HCT116 (cell line): ENCODE results near the gene CAMKMT. TPM values are rescaled to one million over a fixed set of nuclear protein-coding genes. Genes with fewer than 3 reads are reported as not detected.

ENCODE experiments used
- ATAC-seq: fragments of 200-7000 bp; cut with Tn5 transposase; 2 replicates; pipeline ENCODE4 v1.9.1; 2020; ENCODE audit warnings: mild to moderate bottlenecking, moderate library complexity
- BruUV-seq: library from RNA; stranded (reverse); fragments of 400-500 nt; replicated peaks from 2 replicates; lab custom pipeline; 2021; lab: Mats Ljungman, UMichigan
- CTCF ChIA-PET: fragments of 300-600 bp; sonication (Branson Sonifier 250); formaldehyde crosslinking; loops from one replicate; lab custom pipeline; 2021; ENCODE audit warnings: antibody characterized with exemption; lab: Charles Lee
- POLR2A ChIA-PET: fragments of 300-600, 350-600 bp; sonication (Branson Sonifier 250); formaldehyde crosslinking; loops from one replicate; lab custom pipeline; 2021; ENCODE audit warnings: antibody characterized with exemption; lab: Charles Lee
- RAD21 ChIA-PET, 2 experiments: fragments of 300-600 bp; sonication (Branson Sonifier 250); formaldehyde crosslinking; loops; one replicate each; lab custom pipeline; 2023; ENCODE audit warnings: low total read pairs in 2 of 2; ENCODE audit not compliant: uncharacterized antibody in 2 of 2, unreplicated experiment in 2 of 2, low non-redundant PET in 1 of 2; lab: Charles Lee
- DNase-seq: peaks from one replicate; pipeline ENCODE4 v3.0.0-alpha.2; 2010; ENCODE audit warnings: low read depth, low spot score
- H2AFZ ChIP-seq: fragments of 200-600 bp; shearing (Covaris generic), sonication (generic); 2 replicates; pipeline ENCODE4 v1.6.1; 2017; ENCODE audit warnings: low read depth, mixed run types, mixed read lengths, antibody characterized with exemption, low read length; ENCODE audit not compliant: poor library complexity, severe bottlenecking
- H3K27ac ChIP-seq: 2 replicates; pipeline ENCODE4 v1.5.1; 2012; ENCODE audit warnings: low read depth, low read length
- H3K27me3 ChIP-seq: fragments of 200-600 bp; sonication (generic); 2 replicates; pipeline ENCODE4 v1.6.1; 2016; ENCODE audit warnings: mixed run types, low read length, mixed read lengths; ENCODE audit not compliant: insufficient read depth
- H3K36me3 ChIP-seq, 2 experiments: fragments of 200-500 bp in 1 of 2; fragments of 200-600 bp in 1 of 2; sonication (Bioruptor generic) in 1 of 2; sonication (generic) in 1 of 2; 2 replicates each; pipeline versions ENCODE4 v1.5.1 to v1.6.1; 2014 to 2016; ENCODE audit warnings: low read length in 2 of 2, inconsistent platforms in 1 of 2, mixed read lengths in 1 of 2, mixed run types in 1 of 2; ENCODE audit not compliant: insufficient read depth in 2 of 2, control insufficient read depth in 1 of 2
- H3K4me1 ChIP-seq, 2 experiments: fragments of 200-600 bp in 1 of 2; sonication (generic) in 1 of 2; 2 replicates each; pipeline versions ENCODE4 v1.5.1 to v1.6.1; 2012 to 2017; ENCODE audit warnings: low read length in 2 of 2, inconsistent platforms in 1 of 2, mild to moderate bottlenecking in 1 of 2, mixed read lengths in 1 of 2, mixed run types in 1 of 2, moderate library complexity in 1 of 2; ENCODE audit not compliant: insufficient read depth in 2 of 2, control insufficient read depth in 1 of 2
- H3K4me2 ChIP-seq: fragments of 200-600 bp; sonication (generic); 2 replicates; pipeline ENCODE4 v1.6.1; 2017; ENCODE audit warnings: mixed run types, low read length, mixed read lengths
- H3K4me3 ChIP-seq, 2 experiments: fragments of 200-600 bp in 1 of 2; sonication (generic) in 1 of 2; replicated peaks in 1 of 2; 2 replicates each; pipeline ENCODE4 v1.5.1; 2011 to 2016; ENCODE audit warnings: low read length in 2 of 2, control low read depth in 1 of 2, low read depth in 1 of 2, mild to moderate bottlenecking in 1 of 2, mixed read lengths in 1 of 2, mixed run types in 1 of 2
- H3K79me2 ChIP-seq: fragments of 200-600 bp; sonication (generic); 2 replicates; pipeline ENCODE4 v1.6.1; 2017; ENCODE audit warnings: mild to moderate bottlenecking, mixed run types, low read length, moderate library complexity, mixed read lengths; ENCODE audit not compliant: insufficient read depth
- H3K9ac ChIP-seq: fragments of 200-600 bp; sonication (generic); 2 replicates; pipeline ENCODE4 v1.6.1; 2016; ENCODE audit warnings: low read length, mixed read lengths
- H3K9me2 ChIP-seq: fragments of 200-600 bp; sonication (generic), shearing (Covaris generic); 2 replicates; pipeline ENCODE4 v1.6.1; 2017; ENCODE audit warnings: mixed run types, mild to moderate bottlenecking, moderate library complexity; ENCODE audit not compliant: insufficient read depth
- H3K9me3 ChIP-seq, 2 experiments: fragments of 200-500 bp in 1 of 2; fragments of 200-600 bp in 1 of 2; sonication (Bioruptor generic) in 1 of 2; sonication (generic) in 1 of 2; 2 replicates each; pipeline ENCODE4 v1.6.1; 2014 to 2017; ENCODE audit warnings: low read length in 2 of 2, mixed read lengths in 2 of 2, inconsistent platforms in 1 of 2, low read depth in 1 of 2, mild to moderate bottlenecking in 1 of 2, mixed run types in 1 of 2, moderate library complexity in 1 of 2; ENCODE audit not compliant: control insufficient read depth in 1 of 2, insufficient read depth in 1 of 2
- H4K20me1 ChIP-seq: fragments of 200-600 bp; sonication (generic), shearing (Covaris generic); 2 replicates; pipeline ENCODE4 v1.6.1; 2017; ENCODE audit warnings: mixed run types, mild to moderate bottlenecking, moderate library complexity; ENCODE audit not compliant: insufficient read depth
- EGR1 ChIP-seq: IDR thresholded peaks from 2 replicates; pipeline ENCODE4 v1.6.1; 2012; ENCODE audit warnings: low read depth
- ELF1 ChIP-seq: IDR thresholded peaks from 2 replicates; pipeline ENCODE4 v1.6.1; 2012; ENCODE audit warnings: low read depth, borderline replicate concordance
- EZH2phosphoT487 ChIP-seq: fragments of 200-600 bp; IDR thresholded peaks from 2 replicates; pipeline ENCODE4 v1.6.1; 2018; ENCODE audit warnings: antibody characterized with exemption, borderline replicate concordance
- FOSL1 ChIP-seq: IDR thresholded peaks from 2 replicates; pipeline ENCODE4 v1.6.1; 2012; ENCODE audit warnings: low read depth
- MAX ChIP-seq: IDR thresholded peaks from 2 replicates; pipeline ENCODE4 v1.6.1; 2012
- POLR2A ChIP-seq: IDR thresholded peaks from 2 replicates; pipeline ENCODE4 v1.7.0; 2011; ENCODE audit warnings: borderline replicate concordance; ENCODE audit not compliant: insufficient read depth, insufficient read length; ENCODE audit errors: extremely low read depth
- POLR2AphosphoS5 ChIP-seq: IDR thresholded peaks from 2 replicates; pipeline ENCODE4 v1.6.1; 2011; ENCODE audit warnings: mild to moderate bottlenecking, low read depth, low read length, moderate library complexity
- RAD21 ChIP-seq: IDR thresholded peaks from 2 replicates; pipeline ENCODE4 v1.6.1; 2012; ENCODE audit warnings: low read depth, mild to moderate bottlenecking
- SIN3A ChIP-seq: IDR thresholded peaks from 2 replicates; pipeline ENCODE4 v1.6.1; 2012; ENCODE audit warnings: low read depth
- SP1 ChIP-seq: IDR thresholded peaks from 2 replicates; pipeline ENCODE4 v1.6.1; 2012; ENCODE audit warnings: low read depth
- TCF7L2 ChIP-seq: IDR thresholded peaks from 2 replicates; pipeline ENCODE4 v1.7.0; 2011; ENCODE audit warnings: borderline replicate concordance, inconsistent platforms; ENCODE audit not compliant: insufficient read depth, insufficient read length; ENCODE audit errors: extremely low read depth
- YY1 ChIP-seq: IDR thresholded peaks from 2 replicates; pipeline ENCODE4 v1.6.1; 2011; ENCODE audit warnings: low read length, low read depth, moderate library complexity, mild to moderate bottlenecking; ENCODE audit not compliant: insufficient replicate concordance; ENCODE audit errors: extremely low read depth
- ZBTB33 ChIP-seq: IDR thresholded peaks from 2 replicates; pipeline ENCODE4 v1.6.1; 2011; ENCODE audit warnings: mild to moderate bottlenecking, low read length, moderate library complexity; ENCODE audit not compliant: insufficient replicate concordance; ENCODE audit errors: extremely low read depth
- ZFX ChIP-seq: fragments of 450-650 bp; IDR thresholded peaks from 2 replicates; pipeline ENCODE4 v1.6.1; 2017
- ZNF274 ChIP-seq: fragments of 200-500 bp; sonication (Bioruptor generic); IDR thresholded peaks from 2 replicates; pipeline ENCODE4 v1.6.1; 2014; ENCODE audit warnings: mild to moderate bottlenecking, low read depth, low read length, inconsistent platforms
- intact Hi-C: fragments of 100-400 bp; cut with micrococcal nuclease; formaldehyde crosslinking; loops from 2 replicates; pipeline ENCODE4 v1.10.0; 2022
- total RNA-seq: library from RNA; stranded (reverse); gene quantifications from one replicate; pipeline ENCODE4 v1.2.1, GENCODE V29; 2021; ENCODE audit not compliant: unreplicated experiment
- TF ChIP-seq, protein P1 (sequence below): IDR thresholded peaks from 2 replicates; pipeline ENCODE4 v1.6.1; 2012
- TF ChIP-seq, protein P2 (sequence below), 3 experiments: fragments of 200-600 bp in 1 of 3; sonication (generic) in 1 of 3; IDR thresholded peaks in 2 of 3; conservative IDR thresholded peaks in 1 of 3; 2 replicates each; pipeline ENCODE4 v1.5.1; 2012 to 2017; ENCODE audit warnings: low read depth in 2 of 3, low read length in 2 of 3, antibody characterized with exemption in 1 of 3, borderline replicate concordance in 1 of 3, control low read depth in 1 of 3, mild to moderate bottlenecking in 1 of 3, mixed read lengths in 1 of 3, mixed run types in 1 of 3, moderate library complexity in 1 of 3; ENCODE audit not compliant: insufficient read depth in 1 of 3
- TF ChIP-seq, protein P3 (sequence below): IDR thresholded peaks from 2 replicates; pipeline ENCODE4 v1.6.1; 2012; ENCODE audit warnings: low read depth

The CAMKMT gene
- total RNA-seq, 1 experiment from 2014 or later: 10.6 TPM

DNA sequence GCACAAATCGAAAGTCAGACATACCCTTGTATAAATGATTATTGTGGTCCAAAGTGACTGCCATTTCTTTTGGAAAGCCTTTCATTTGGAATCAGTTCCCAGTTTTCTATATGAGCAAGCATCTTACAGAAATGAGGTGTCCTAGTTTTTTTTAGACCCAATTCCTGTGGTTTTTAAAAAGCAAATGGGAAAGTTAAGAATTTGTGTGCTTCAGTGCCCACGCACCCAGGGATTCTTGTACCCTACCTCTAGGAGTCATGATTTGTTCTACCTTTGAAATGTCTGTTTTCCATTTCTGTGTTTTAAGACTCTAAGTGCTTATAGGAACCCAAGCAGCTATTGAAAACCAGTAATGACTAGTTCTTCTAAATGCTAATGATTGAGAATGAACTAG lies 218.1 kb downstream of the CAMKMT start:
- Histone ChIP-seq H3K27ac (no peak overlapping the region), H2AFZ (no peak overlapping the region), H3K9me3 (no peaks in the 10 kb centered on the region), H3K79me2 (no peaks in the 10 kb centered on the region), H3K4me2 (no peak overlapping the region), H3K9ac (no peak overlapping the region), H3K27me3 (no peaks in the 10 kb centered on the region), H3K9me2 (no peaks in the 10 kb centered on the region), H4K20me1 (no peaks in the 10 kb centered on the region), H3K36me3 (no peaks in the 10 kb centered on the region)
- BruUV-seq: no TSS peak
- RAD21 ChIA-PET: no interaction called here
- CTCF ChIA-PET: interaction anchor here (1.9 kb wide), 1 partner anchor 100 kb away, joined by 5 read pairs; no protein-coding TSS in a partner anchor
- POLR2A ChIA-PET: no interaction called here
- intact Hi-C loops: no loop called here
- no peak for DNase-seq
- TF ChIP-seq EGR1: no peak
- no peak for TF ChIP-seq ELF1
- no peak for TF ChIP-seq SIN3A
- TF ChIP-seq SP1: no peak
- no peak for TF ChIP-seq EZH2phosphoT487
- no peak for TF ChIP-seq RAD21
- TF ChIP-seq, protein P1, sequence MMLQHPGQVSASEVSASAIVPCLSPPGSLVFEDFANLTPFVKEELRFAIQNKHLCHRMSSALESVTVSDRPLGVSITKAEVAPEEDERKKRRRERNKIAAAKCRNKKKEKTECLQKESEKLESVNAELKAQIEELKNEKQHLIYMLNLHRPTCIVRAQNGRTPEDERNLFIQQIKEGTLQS: no peak
- no peak for TF ChIP-seq ZBTB33
- TF ChIP-seq, protein P2, sequence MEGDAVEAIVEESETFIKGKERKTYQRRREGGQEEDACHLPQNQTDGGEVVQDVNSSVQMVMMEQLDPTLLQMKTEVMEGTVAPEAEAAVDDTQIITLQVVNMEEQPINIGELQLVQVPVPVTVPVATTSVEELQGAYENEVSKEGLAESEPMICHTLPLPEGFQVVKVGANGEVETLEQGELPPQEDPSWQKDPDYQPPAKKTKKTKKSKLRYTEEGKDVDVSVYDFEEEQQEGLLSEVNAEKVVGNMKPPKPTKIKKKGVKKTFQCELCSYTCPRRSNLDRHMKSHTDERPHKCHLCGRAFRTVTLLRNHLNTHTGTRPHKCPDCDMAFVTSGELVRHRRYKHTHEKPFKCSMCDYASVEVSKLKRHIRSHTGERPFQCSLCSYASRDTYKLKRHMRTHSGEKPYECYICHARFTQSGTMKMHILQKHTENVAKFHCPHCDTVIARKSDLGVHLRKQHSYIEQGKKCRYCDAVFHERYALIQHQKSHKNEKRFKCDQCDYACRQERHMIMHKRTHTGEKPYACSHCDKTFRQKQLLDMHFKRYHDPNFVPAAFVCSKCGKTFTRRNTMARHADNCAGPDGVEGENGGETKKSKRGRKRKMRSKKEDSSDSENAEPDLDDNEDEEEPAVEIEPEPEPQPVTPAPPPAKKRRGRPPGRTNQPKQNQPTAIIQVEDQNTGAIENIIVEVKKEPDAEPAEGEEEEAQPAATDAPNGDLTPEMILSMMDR (IDR thresholded peaks at IDR 0.05 in 2 of 3, conservative IDR thresholded peaks at IDR 0.05 in 1 of 3; ENCODE audit: borderline replicate concordance in 1 of 3, insufficient read depth in 1 of 3, low read depth in 2 of 3, low read length in 2 of 3): no peak
- no peak for TF ChIP-seq ZFX
- no peak for TF ChIP-seq MAX
- no peak for TF ChIP-seq POLR2AphosphoS5
- TF ChIP-seq FOSL1: no peak
- TF ChIP-seq ZNF274: no peak
- no peak for TF ChIP-seq TCF7L2
- no peak for TF ChIP-seq YY1
- TF ChIP-seq POLR2A: no peak
- TF ChIP-seq, protein P3, sequence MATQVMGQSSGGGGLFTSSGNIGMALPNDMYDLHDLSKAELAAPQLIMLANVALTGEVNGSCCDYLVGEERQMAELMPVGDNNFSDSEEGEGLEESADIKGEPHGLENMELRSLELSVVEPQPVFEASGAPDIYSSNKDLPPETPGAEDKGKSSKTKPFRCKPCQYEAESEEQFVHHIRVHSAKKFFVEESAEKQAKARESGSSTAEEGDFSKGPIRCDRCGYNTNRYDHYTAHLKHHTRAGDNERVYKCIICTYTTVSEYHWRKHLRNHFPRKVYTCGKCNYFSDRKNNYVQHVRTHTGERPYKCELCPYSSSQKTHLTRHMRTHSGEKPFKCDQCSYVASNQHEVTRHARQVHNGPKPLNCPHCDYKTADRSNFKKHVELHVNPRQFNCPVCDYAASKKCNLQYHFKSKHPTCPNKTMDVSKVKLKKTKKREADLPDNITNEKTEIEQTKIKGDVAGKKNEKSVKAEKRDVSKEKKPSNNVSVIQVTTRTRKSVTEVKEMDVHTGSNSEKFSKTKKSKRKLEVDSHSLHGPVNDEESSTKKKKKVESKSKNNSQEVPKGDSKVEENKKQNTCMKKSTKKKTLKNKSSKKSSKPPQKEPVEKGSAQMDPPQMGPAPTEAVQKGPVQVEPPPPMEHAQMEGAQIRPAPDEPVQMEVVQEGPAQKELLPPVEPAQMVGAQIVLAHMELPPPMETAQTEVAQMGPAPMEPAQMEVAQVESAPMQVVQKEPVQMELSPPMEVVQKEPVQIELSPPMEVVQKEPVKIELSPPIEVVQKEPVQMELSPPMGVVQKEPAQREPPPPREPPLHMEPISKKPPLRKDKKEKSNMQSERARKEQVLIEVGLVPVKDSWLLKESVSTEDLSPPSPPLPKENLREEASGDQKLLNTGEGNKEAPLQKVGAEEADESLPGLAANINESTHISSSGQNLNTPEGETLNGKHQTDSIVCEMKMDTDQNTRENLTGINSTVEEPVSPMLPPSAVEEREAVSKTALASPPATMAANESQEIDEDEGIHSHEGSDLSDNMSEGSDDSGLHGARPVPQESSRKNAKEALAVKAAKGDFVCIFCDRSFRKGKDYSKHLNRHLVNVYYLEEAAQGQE: no peak
- TF ChIP-seq, all 23 proteins: peak for 0
- no peaks in the 10 kb centered on the region for H3K4me1 ChIP-seq
- H3K4me3 ChIP-seq: no peak overlapping the region
- ATAC-seq: no peak
